Prostate gland (tissue), 2 donors: Measurements from ENCODE around the gene C19orf85.

Experiments used
- POLR2A ChIP-seq: fragments of 450-650 bp; IDR thresholded peaks from one replicate; pipeline ENCODE4 v1.6.1; 2016; ENCODE audit warnings: antibody characterized with exemption, mild to moderate bottlenecking
- TF ChIP-seq, protein P1 (sequence below), 4 experiments: fragments of 200-600 bp in 2 of 4; fragments of 450-650 bp in 2 of 4; sonication (generic) in 2 of 4; IDR thresholded peaks; 1 replicate in 3 of 4; 2 replicates in 1 of 4; pipeline ENCODE4 v1.5.1; 2016 to 2019; ENCODE audit warnings: antibody characterized with exemption in 4 of 4, mild to moderate bottlenecking in 2 of 4, moderate library complexity in 2 of 4

DNA sequence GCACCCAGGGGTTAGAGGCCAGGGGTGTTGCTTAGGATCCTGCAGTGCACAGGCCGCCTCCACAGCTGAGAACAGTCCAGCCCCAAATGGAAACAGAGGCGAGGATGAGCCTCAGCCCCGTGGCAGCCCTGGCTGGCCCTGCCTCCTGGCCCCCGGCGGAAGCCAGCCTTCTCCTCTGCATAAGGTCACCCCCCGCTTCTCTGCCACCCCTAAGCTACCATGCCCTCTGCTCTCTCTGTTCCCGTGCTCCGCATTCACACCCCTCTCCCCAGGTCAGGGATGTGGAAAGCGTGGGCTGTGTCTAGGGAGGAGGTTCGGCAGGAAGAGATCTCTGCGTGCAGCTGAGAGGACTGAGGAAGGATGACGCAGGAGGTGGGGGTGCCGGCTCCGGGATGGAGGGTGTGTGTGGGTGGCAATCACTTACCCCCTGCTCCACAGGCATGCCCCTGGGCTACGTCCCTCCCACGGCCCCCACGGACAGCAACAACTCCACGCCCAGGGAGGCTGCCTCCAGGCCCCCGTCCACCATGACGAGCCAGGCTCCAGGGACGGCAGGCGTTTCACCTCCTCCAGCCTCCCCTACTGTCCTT lies 29.7 kb upstream of the C19orf85 start:
- TF ChIP-seq POLR2A: no peak
- TF ChIP-seq, protein P1, sequence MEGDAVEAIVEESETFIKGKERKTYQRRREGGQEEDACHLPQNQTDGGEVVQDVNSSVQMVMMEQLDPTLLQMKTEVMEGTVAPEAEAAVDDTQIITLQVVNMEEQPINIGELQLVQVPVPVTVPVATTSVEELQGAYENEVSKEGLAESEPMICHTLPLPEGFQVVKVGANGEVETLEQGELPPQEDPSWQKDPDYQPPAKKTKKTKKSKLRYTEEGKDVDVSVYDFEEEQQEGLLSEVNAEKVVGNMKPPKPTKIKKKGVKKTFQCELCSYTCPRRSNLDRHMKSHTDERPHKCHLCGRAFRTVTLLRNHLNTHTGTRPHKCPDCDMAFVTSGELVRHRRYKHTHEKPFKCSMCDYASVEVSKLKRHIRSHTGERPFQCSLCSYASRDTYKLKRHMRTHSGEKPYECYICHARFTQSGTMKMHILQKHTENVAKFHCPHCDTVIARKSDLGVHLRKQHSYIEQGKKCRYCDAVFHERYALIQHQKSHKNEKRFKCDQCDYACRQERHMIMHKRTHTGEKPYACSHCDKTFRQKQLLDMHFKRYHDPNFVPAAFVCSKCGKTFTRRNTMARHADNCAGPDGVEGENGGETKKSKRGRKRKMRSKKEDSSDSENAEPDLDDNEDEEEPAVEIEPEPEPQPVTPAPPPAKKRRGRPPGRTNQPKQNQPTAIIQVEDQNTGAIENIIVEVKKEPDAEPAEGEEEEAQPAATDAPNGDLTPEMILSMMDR (IDR thresholded peaks at IDR 0.05): no peak
